GM21515 (cell line): Measurements from ENCODE around the gene CDK9.

ENCODE experiments used
- ATAC-seq: cut with Tn5 transposase; IDR thresholded peaks from one replicate; pipeline ENCODE4 v1.9.1; 2021; ENCODE audit not compliant: unreplicated experiment

CDK9 gene

DNA sequence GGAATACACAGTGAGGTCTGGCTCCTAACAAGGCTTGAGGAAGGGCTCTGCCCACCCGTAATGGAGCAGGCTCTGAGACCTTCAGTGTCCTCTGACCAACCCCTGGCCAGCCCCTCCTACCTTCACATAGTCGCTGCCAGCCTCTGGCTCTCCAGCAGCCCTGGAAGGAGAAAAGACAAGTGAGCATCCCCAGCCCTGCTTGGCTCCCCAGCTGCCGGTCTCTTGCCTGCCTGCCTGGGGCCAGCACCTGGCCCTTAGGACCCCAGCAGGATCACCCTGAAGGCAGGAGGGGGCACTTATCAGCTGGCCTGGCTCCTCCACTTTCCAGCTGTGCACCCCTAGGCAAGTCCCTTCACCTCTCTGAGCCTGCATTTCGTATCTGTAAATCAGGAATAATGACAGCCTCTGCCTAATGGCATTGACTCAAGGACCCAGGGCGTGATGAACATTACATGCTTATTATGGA is 24.3 kb upstream of the CDK9 start:
- ATAC-seq = no peak

DNA sequence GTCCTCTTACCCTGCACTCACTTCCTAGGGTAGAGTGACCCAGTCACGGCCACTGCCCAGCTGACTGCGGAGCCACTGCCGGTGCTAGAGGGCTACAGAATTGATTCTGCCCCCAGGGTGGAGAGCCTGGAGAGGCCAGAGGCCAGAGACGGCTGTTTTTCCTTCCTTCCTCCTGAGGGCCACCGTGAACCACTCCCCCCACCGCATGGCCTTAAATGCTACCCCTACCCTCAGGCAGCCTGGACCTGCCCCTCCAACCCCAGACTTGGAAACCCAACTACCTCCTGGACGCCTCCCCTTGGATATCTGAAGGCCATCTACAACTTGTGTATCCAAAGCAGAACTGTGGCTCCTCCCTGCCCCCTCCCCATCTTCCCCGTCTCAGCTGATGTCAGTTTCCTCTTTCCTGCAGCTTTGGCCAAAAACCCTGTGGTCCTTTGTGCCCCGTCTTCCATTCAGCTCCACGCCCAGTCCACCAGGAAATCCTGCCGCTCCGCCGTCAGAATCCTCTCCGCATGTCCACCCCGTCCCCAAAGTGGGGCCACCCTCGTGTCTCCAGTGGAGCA is 23.6 kb upstream of the CDK9 start:
- ATAC-seq = no peak

DNA sequence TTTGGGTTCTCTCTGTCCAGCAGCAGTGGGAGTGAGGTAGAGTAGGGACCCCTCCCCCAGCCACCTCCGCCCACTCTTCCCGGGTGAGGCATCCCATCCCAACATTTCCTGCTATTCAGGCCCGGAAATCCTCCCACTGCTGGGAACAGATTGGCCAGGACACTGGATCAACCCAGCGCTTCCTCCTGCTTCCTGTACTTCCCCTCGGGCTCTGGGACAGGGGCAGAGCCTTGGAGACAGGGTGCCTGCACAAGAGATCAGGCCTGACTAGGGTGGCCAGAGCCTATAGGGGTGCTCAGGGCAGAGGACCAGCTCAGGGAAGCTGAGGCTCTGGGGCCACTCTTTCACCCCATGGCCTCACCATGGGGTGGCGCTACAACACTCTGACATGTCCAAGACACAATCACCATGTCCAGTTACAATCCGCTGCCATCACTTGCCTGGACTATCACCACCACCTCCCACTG is 21.9 kb upstream of the CDK9 start:
- no peak for ATAC-seq

DNA sequence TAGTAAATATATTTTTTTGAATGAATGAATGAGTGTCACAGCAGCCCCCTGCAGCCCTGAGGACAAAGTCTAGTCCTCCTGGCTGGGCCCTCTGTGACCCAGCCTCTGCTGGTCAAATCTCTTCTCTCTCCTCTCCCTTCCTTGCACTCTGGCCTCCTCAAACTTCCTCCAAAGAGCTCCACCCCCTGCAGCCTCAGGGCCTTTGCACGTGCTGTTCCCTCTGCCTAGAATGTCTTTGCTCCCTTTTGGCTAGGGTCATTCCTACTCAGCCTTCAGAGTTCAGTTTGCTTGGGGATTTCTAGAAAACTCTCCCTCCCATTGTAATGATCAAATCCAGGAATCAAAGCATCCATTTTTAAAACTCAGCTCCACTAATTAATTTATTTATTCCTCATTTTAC is 20.4 kb upstream of the CDK9 start:
- ATAC-seq = no peak

DNA sequence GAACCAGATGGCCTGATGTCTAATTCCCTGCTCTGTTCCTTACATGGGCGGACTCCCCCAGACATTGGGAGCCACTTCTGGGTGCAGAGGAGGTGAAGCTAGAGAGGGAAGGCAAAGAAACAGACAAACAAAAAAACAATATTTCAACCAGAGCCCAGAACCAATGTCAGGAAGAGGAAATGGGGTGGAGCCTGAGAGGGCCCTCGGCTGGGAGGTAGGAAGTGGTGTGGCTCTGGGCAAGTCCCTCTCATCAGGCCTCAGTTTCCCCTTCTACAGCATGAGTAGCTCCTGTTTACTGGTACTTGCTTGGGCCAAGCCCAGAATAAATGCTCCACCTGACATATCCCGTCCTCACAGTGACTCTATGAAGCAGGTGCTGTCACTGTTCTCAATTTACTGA is 18.4 kb upstream of the CDK9 start:
- no peak for ATAC-seq

DNA sequence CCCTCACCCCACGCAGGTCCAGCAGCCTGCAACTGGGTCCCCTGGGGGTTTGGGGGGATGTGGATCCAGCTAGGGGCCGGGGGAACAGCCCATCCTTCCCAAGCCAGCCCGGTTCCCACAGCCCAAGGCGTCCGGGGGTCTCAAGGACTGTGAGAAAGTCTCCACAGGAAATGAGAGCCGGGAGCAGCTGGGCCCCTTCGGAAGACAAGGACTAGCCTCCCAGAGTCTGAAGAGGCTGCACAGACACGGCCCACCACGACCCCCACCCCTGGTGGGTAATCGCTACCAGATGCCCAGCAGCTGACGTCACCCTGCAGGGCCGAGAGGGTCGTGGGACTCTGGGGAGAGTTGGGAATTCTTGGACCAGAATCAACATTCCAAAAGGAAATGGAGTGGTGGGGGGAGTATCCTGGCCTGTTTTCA is 17.9 kb upstream of the CDK9 start:
- no peak for ATAC-seq

DNA sequence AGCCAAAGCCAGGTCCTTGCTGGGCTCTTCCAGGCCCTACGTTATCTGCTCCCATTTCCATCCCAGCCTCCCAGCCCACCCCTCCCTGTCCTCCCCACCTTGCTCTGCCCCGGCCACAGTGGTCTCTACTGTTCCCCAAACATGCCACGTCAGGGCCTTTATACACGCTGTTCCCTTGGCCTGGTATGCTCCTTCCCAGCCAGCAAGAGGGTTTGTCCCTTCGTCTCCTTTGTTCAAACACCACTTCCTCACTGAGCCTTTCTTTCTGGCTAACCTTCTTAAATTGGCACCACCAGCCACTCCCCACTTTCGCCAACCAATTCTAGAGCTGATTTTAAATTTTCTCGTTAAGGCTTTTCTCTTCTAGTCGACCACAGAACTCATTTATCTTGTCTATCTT is 17.1 kb upstream of the CDK9 start:
- no peak for ATAC-seq

DNA sequence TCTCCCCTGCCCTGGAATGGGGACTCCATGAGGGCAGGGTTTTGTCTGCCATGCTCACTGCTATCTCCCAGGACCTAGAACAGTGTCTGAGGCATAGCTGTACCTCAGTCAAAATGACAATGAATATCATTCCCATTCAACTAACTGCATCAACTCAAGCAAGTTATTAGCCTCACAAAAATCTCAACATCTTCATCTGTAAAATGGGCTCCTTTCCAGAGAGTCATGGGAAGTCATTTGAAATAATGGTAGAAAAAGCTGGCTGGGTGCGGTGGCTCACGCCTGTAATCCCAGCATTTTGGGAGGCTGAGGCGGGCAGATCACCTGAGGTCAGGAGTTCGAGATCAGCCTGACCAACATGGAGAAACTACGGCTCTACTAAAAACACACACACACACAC is 16.7 kb upstream of the CDK9 start:
- no peak for ATAC-seq

DNA sequence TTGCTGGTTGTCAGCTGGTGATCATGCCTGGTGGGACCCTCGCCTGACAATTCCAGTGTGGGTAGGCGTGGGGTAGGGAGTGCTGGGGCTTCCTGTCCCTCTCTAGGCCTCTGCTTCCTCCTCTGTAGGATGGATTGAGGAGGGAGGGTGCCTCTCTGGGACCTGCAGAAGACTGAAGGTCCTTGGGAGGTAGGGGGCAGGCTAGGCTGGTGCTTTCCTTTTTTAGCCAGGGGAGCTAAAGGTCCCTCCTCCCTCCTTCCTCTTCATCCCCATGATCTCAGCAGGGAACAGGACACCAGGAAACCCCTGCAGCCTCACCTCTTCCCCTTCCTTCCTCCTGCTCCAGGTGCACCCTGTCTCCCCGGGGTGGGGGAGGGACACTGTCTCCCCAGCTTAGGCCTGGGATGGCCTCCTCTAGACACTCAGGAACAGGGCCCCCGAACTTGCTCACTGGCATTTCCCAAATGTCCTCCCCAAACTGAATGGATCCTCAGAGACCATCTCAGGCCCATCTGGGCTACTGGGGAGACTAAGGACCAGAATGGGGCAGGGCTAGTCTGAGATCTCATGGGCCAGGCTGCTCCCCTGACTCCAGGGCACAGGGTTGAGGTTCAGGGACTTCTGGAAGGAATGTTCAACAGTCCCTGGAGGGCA is 15.8 kb upstream of the CDK9 start:
- no peak for ATAC-seq

DNA sequence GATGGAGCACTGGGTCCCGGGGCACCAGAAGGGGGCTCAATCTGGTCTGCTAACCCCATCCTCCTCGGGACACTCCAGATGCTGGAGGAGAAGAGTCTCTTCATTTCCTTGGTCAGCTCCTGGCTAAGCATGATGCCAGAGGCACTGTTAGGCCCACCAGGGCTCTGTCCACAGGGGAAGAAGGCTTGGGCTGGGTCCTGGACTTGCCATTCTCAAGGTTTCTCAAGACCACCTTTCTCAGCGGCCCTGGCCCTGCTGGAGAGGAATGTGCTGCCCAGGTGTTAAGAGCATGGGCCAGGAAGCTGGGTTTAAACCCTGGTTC is 15.3 kb upstream of the CDK9 start:
- ATAC-seq = no peak

DNA sequence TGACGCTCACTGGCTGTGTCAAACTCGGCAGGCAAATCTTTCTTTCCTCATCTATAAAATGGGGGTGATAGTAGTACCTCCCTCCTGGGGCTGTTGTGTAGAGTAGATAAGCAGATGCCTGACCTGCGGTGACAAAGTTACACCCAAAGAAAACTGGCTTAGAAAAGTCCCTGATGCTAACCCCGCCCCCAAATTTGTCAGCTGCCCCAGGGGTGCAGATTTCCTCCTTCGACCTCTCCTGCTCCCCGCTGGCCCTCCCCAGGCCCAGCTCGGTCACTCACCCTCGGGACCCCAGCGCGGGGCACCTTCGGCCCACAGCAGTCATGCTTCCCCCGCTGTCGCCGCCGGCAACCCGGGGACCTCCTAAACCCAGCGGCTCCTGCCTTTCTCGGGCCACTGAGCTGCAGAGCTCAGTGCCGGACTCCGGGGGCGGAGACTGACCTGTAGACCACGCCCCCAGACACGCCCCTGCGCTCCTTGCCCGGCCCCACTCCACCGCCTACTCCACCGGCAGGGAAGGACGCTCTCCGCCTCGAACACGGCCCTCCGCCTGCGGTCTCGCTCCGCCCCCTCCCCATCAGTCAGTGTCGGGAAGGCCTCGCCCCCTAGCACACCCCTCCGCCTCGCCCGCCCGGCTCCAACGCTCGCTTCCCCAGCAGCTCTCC is 14.8 kb upstream of the CDK9 start:
- ATAC-seq = peak; percentile 82

DNA sequence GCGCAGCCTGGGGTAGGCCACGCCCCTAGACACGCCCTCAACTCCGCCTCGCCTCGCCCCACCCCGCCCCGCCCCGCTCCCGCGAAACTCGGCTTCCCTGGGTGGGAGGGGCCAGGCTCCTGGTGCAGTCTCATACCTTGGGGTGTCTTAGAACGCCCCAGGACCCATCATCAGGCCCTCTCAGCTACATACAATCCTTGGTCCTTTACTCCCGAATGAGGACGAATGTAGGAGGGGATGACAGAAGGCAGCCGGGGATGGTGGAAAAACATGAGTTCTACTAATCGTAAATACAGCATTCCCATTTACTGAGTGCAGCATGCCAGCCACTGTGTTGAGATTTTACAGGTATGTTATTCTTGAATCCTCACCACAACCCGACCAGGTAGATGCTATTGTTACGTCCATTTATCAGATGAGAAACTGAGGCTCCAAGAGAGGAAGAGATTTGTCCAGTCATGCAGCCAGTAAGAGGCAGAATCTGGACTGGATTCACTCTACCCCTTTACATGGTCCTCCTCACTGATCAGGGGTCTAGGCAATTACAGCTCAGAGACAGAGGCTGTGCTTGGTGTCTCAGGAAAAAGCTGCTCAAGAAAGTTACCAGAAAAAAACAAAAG is 14.2 kb upstream of the CDK9 start:
- ATAC-seq = no peak

DNA sequence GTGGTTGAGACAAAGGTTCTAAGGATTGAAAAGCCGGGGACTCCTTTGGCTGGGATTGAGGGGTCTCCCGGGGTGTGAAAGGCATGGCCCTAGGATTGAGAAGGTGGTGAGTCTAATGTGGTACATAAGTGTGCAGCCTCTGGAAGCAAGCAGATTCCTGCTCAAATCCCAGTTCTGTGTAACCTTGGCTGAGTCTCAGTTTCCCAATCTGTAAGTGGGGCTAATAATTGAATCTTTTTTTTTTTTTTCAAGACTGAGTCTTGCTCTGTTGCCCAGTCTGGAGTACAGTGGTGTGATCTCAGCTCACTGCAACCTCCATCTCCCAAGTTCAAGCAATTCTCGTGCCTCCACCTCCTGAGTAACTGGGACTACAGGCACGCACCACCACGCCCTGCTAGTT is 13.2 kb upstream of the CDK9 start:
- no peak for ATAC-seq

DNA sequence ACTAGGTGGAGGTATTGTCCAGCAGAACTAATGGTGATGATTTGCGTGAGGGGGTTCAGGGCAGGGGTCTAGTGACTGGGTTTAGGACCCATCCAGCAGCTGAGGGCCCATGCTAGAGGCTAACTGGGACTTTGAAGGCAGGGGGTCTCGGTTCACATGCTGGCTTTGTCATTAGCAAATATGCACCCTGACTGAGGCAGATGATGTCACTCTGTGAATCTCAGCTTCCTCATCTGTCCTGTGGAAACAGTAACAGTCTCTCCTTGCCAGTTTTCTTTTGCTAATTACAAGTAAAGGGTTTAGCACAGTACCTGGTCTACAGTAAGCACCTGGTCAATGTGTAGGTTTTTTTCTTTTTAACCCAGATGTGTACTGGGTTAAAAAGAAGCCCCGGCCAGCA is 12.6 kb upstream of the CDK9 start:
- ATAC-seq = no peak

DNA sequence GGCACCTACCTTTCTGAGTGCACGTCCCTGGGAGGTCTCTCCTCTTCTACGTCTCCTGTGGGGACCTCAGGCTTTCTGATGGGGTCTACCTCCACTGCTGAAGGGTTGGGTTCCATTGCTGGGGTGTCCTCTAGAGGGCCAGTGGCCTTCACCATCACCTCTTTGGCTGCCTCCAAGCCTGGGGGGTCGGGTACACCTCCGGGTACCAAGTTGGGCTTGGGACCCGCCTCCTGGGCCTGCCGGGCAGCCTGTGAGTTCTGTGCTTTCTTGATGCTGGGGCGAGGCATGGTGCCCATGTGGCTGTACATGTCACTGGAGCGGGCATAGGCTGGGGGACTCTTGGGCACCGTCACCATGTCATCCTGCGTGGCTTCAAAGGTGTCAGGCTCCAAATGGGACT is 11.9 kb upstream of the CDK9 start:
- no peak for ATAC-seq

DNA sequence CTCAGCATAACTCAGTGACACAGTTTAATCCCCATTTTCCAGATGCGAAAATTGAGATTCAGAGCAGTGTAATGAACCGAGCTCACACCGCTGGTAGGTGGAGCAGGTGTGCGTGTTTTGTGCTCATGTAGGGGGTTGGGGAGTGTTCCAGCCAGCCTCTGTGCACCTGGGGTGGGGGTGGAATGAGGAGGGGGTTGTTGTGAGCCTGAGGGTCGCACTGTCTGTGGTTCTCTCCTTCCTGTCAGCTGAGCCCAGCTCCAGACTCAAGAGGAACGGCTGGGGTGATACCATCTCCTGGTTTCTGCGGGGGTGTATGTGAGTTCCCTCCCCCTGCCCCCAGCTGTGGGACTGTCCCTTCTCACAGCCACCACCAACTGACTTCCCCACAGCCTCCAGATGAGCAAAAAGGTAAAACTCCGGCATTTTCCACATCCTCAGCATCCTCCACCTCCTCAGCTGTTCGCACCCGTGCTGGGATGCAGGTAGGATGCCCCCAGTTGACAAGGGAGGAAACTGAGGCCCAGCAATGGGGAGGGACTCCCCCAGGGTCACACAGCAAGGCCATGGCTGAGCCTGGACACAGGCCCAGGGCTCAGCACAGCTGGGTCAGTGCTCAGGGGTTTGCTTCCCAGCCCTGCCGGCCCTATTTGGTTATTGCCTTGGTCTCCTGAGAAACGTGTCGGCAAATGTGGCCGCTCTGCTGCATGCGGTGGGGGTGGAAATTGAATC is 9.5 kb upstream of the CDK9 start:
- ATAC-seq = peak; percentile 35

DNA sequence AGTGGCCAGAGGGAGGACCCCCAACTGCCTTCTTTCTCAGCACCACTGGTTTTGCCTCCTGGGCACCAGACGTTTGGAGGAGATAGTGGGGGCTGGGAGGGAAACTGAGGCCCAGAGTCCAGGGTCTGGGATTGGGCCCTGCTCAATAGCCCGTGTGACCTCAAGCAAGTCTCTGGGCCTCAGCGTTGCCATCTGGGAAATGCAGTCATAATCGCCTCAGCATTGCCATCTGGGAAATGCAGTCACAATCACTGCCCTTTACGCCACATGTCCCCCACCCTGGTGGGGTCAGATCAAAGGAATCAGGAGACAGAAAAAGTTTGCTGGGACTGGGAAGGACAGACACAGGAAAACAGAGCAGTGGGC is 8.9 kb upstream of the CDK9 start:
- no peak for ATAC-seq

DNA sequence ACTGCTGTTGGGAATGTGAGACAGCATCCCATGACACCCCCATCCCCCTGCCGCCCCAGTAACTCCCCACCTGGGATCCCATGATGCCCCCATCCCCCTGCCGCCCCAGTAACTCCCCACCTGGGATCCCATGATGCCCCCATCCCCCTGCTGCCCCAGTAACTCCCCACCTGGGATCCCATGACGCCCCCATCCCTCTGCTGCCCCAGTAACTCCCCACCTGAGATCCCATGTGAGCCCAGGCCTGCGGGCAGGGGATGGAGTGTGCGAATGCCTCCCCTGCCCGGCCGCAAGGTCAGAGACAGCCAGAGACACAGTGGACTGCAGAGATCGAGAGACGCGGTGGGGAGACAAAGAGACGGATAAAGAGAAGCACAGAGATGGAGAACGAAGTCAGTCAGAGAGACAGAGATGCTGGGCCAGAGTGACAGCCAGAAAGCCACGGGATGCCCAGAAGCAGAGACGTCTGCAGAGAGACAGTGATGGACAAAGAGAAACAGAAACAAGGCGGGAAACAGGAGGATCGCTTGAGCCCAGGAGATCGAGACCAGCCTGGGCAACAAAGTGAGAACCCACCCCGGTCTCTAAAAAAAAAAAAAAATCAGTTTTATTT is 8.4 kb upstream of the CDK9 start:
- no peak for ATAC-seq

DNA sequence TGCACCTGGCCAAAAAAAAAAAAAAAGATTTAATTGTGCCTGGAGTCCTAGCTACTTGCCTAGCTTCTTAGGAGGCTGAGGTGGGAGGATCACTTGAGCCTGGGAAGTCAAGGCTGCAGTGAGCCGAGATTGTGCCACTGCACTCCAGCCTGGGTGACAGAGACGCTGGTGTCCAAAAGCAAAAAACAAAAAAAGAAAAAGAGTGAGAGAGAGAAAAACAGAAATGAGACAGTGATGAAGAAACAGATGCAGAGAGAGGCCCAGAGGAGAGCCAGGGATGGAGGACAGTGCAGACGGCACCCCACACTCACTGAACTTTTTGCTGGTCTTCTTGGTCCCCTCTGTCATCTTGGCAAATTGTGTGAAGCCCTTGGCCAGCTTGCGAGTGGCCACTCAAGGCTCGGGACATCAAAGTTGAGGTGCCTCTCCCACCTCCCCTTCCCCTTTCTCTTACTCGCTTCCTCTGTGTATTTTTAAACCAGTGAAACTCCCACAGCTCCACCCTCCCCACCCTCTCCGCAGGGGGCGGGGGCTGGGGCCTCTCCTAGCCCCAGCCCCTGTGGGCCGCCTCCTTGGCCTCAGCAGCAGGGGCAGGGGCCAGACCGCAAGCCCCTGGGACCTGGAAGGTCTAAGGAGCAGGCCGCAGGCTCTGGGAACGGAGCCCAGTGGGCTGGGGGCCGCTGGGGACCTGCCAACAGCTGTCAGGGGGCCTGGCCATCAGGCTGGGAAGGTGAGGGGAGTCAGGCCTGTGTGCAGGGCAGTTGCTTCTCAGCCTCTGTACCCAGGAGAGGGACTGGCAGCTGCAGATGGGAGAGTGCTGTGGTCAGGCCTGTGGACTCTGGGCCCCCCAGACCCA is 7.3 kb upstream of the CDK9 start, which contains the start of gene SH2D3C:
SH2D3C (minus strand) TSS at position 387 of the 856 bp plus-strand sequence; CDS start at position 348, 39 bp downstream.
- peak; percentile 35 for ATAC-seq
